HepG2 (cell line): ENCODE results near the gene KLHL17. TPM values are rescaled to one million over a fixed set of nuclear protein-coding genes. Genes with fewer than 3 reads are reported as not detected.

ENCODE experiments used
- ADNP ChIP-seq: sonication (generic); formaldehyde crosslinking; IDR thresholded peaks from 2 replicates; pipeline ENCODE4 v1.4.0; 2020; ENCODE audit warnings: missing genetic modification reagents
- FOXK1 ChIP-seq: sonication (generic); formaldehyde crosslinking; IDR thresholded peaks from 2 replicates; pipeline ENCODE4 v1.4.0; 2020; ENCODE audit warnings: low read depth, missing genetic modification reagents, borderline replicate concordance
- JUN ChIP-seq: sonication (generic); formaldehyde crosslinking; IDR thresholded peaks from 2 replicates; pipeline ENCODE4 v1.4.0; 2020; ENCODE audit warnings: mild to moderate bottlenecking, missing genetic modification reagents
- NFAT5 ChIP-seq: sonication (generic); formaldehyde crosslinking; IDR thresholded peaks from 2 replicates; pipeline ENCODE4 v1.4.0; 2020; ENCODE audit warnings: missing genetic modification reagents
- PHF20 ChIP-seq: sonication (generic); formaldehyde crosslinking; IDR thresholded peaks from 2 replicates; pipeline ENCODE4 v1.5.0; 2020; ENCODE audit warnings: mild to moderate bottlenecking, missing genetic modification reagents
- PHF8 ChIP-seq: sonication (generic); formaldehyde crosslinking; IDR thresholded peaks from 2 replicates; pipeline ENCODE4 v1.5.0; 2020; ENCODE audit warnings: missing genetic modification reagents
- RARG ChIP-seq: sonication (generic); formaldehyde crosslinking; IDR thresholded peaks from 2 replicates; pipeline ENCODE4 v1.4.0; 2020; ENCODE audit warnings: low read depth, mild to moderate bottlenecking, missing genetic modification reagents
- RBFOX2 ChIP-seq: fragments of 200-400 bp; formaldehyde crosslinking; IDR thresholded peaks from 2 replicates; pipeline ENCODE4 v1.6.1; 2017; ENCODE audit warnings: low read depth, mild to moderate bottlenecking, low read length
- SP5 ChIP-seq: IDR thresholded peaks from 2 replicates; pipeline ENCODE4 v1.6.1; 2016; ENCODE audit warnings: low read depth, borderline replicate concordance
- TEAD2 ChIP-seq: sonication (generic); formaldehyde crosslinking; IDR thresholded peaks from 2 replicates; pipeline ENCODE4 v1.9.0; 2021; ENCODE audit warnings: missing genetic modification reagents
- ZFP41 ChIP-seq: sonication (generic); formaldehyde crosslinking; IDR thresholded peaks from 2 replicates; pipeline ENCODE4 v1.4.0; 2020; ENCODE audit warnings: mild to moderate bottlenecking, missing genetic modification reagents, borderline replicate concordance
- ZNF20 ChIP-seq: sonication (generic); formaldehyde crosslinking; IDR thresholded peaks from 2 replicates; pipeline ENCODE4 v1.4.0; 2020; ENCODE audit warnings: mild to moderate bottlenecking, moderate library complexity, missing genetic modification reagents
- ZNF558 ChIP-seq: sonication (generic); formaldehyde crosslinking; IDR thresholded peaks from 2 replicates; pipeline ENCODE4 v1.9.0; 2022; ENCODE audit warnings: mild to moderate bottlenecking, missing genetic modification reagents, borderline replicate concordance
- polyA plus RNA-seq, 8 experiments: library from polyadenylated mRNA; depleted of rRNA in 3 of 8; stranded (reverse) in 7 of 8; unstranded in 1 of 8; fragments of >200 nt; fragmentation: Illumina TruSeq in 4 of 8; extraction: Trizol in 4 of 8; gene quantifications; 2 replicates each; pipeline versions ENCODE4 v1.2.1 to v1.2.3, GENCODE V29; 2011 to 2016; ENCODE audit warnings: low read depth in 4 of 8, missing spikeins in 1 of 8, mixed read lengths in 1 of 8; ENCODE audit not compliant: insufficient read depth in 1 of 8
- total RNA-seq, 5 experiments: library from RNA; depleted of rRNA; stranded (reverse); fragments of >200 nt; fragmentation: Illumina TruSeq; extraction: Trizol; gene quantifications; 2 replicates each; pipeline ENCODE4 v1.2.3, GENCODE V29; 2016; ENCODE audit warnings: low read depth in 1 of 5
- TF ChIP-seq, protein P1 (sequence below): sonication (generic); formaldehyde crosslinking; conservative IDR thresholded peaks from 2 replicates; pipeline ENCODE4 v1.8.0; 2022; ENCODE audit warnings: mild to moderate bottlenecking, moderate library complexity, missing genetic modification reagents
- TF ChIP-seq, protein P2 (sequence below): sonication (generic); formaldehyde crosslinking; IDR thresholded peaks from 2 replicates; pipeline ENCODE4 v1.5.0; 2020; ENCODE audit warnings: mild to moderate bottlenecking, missing genetic modification reagents, borderline replicate concordance
- TF ChIP-seq, protein P3 (sequence below): sonication (generic); formaldehyde crosslinking; IDR thresholded peaks from 2 replicates; pipeline ENCODE4 v1.8.0; 2022; ENCODE audit warnings: missing genetic modification reagents, low read depth, mild to moderate bottlenecking, borderline replicate concordance

Gene KLHL17
- total and polyA plus RNA-seq, 2 of the 13 experiments (the other 11 are each of a cell fraction or from before 2014, with no cell fraction given), result 9.3 to 24.7 TPM

- TF ChIP-seq NFAT5 (no peak), ZNF558 (CRISPR knock-in tag) (0 out of 2 replicates have a peak, but pooled peaks have one; percentile 32), RBFOX2 (peak; percentile 61; the same call in 1 of the 2 replicates), SP5 (CRISPR knock-in tag) (peak; percentile 61), ADNP (CRISPR knock-in tag) (0 out of 2 replicates have a peak, but pooled peaks have one; percentile 72), PHF8 (CRISPR knock-in tag) (peak; percentile 67), RARG (CRISPR knock-in tag) (no peak), JUN (CRISPR knock-in tag) (0 out of 2 replicates have a peak, but pooled peaks have one; percentile 17), ZNF20 (CRISPR knock-in tag) (no peak), ZFP41 (CRISPR knock-in tag) (no peak), FOXK1 (CRISPR knock-in tag) (0 out of 2 replicates have a peak, but pooled peaks have one; percentile 30), TEAD2 (CRISPR knock-in tag) (no peak), PHF20 (CRISPR knock-in tag) (peak; percentile 27; the same call in 1 of the 2 replicates)
- TF ChIP-seq, protein P1, sequence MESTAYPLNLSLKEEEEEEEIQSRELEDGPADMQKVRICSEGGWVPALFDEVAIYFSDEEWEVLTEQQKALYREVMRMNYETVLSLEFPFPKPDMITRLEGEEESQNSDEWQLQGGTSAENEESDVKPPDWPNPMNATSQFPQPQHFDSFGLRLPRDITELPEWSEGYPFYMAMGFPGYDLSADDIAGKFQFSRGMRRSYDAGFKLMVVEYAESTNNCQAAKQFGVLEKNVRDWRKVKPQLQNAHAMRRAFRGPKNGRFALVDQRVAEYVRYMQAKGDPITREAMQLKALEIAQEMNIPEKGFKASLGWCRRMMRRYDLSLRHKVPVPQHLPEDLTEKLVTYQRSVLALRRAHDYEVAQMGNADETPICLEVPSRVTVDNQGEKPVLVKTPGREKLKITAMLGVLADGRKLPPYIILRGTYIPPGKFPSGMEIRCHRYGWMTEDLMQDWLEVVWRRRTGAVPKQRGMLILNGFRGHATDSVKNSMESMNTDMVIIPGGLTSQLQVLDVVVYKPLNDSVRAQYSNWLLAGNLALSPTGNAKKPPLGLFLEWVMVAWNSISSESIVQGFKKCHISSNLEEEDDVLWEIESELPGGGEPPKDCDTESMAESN (CRISPR knock-in tag), result 0 out of 2 replicates have a peak, but pooled peaks have one; percentile 34
- TF ChIP-seq, protein P2, sequence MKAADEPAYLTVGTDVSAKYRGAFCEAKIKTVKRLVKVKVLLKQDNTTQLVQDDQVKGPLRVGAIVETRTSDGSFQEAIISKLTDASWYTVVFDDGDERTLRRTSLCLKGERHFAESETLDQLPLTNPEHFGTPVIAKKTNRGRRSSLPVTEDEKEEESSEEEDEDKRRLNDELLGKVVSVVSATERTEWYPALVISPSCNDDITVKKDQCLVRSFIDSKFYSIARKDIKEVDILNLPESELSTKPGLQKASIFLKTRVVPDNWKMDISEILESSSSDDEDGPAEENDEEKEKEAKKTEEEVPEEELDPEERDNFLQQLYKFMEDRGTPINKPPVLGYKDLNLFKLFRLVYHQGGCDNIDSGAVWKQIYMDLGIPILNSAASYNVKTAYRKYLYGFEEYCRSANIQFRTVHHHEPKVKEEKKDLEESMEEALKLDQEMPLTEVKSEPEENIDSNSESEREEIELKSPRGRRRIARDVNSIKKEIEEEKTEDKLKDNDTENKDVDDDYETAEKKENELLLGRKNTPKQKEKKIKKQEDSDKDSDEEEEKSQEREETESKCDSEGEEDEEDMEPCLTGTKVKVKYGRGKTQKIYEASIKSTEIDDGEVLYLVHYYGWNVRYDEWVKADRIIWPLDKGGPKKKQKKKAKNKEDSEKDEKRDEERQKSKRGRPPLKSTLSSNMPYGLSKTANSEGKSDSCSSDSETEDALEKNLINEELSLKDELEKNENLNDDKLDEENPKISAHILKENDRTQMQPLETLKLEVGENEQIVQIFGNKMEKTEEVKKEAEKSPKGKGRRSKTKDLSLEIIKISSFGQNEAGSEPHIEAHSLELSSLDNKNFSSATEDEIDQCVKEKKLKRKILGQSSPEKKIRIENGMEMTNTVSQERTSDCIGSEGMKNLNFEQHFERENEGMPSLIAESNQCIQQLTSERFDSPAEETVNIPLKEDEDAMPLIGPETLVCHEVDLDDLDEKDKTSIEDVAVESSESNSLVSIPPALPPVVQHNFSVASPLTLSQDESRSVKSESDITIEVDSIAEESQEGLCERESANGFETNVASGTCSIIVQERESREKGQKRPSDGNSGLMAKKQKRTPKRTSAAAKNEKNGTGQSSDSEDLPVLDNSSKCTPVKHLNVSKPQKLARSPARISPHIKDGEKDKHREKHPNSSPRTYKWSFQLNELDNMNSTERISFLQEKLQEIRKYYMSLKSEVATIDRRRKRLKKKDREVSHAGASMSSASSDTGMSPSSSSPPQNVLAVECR (CRISPR knock-in tag), result peak; percentile 75; the same call in 1 of the 2 replicates
- TF ChIP-seq, protein P3, sequence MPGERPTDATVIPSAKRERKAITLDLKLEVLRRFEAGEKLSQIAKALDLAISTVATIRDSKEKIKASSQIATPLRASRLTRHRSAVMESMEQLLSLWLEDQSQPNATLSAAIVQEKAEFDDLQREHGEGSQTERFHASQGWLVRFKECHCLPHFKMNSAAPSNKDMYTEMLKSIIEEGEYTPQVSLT (CRISPR knock-in tag), result no peak
These were observed at the start of gene KLHL17 (continued) for GRCh38 chr1:960363-961131.
